ENCODE measurements around the gene WWC1.

The WWC1 gene

DNA sequence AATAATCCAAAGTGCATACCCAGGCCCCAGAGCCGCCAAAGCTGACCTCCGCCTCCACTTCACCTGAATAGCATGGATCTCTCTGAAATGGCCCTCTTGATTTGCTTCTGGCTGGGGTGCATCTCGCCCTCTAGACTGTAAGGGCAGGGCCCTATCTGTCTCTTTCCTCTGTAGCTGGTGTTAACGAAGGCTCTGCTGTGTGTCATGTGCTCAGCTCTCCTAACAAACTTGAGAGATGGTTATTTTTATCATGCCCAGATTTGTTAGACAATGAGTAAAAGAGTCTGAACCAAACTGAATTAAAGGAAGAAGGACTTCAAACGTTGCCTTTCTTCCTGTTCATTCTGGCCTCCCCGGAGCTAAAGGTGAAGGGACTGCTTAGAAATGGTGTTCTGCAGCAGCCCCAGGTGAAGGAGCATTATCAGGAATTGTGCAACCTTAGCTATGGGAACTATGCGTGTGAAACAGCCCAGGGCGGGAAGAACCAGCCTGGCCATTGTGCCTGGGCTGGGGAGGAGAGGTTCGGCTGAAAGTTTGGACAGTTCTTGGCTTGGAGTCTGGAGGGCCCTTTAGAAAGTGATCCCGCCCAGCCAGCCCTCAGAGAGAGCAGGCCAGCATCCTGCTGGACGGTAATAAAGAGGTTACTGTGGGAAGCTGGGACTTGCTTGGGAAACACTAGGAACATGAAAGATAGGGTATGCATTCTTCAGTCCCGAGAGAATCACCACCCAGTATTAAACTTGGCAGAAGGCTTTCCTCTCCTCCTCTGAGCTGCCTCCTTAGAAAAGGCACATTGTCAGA, 73.5 kb downstream of the WWC1 start:
- DNase-seq (ENCODE audit: low spot score) = no peak

- no peak for DNase-seq (ENCODE audit: low spot score)
Measured at GRCh38 chr5:168365581-168366081, 74.2 kb downstream of the WWC1 start.

DNA sequence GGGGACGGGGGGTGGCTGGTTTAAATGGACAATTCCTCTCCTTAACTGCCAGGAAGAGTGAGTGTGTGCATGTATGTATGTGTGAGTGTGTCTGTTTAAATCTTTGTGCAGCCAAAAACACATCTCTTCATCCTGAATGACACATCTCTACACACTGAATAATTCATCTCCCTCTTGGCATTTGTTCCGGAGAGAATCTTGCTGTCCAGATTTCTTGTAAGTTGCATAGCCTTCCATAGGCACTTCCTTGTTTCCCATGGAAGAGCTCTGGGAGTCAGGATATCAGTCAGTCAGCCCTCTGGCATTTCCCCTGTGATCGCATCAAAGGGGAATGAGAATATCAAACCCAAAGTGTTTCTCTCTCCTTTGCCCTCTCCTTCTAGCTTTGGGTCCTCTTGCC, 74.7 kb downstream of the WWC1 start:
- no peak for DNase-seq (ENCODE audit: low spot score)

DNA sequence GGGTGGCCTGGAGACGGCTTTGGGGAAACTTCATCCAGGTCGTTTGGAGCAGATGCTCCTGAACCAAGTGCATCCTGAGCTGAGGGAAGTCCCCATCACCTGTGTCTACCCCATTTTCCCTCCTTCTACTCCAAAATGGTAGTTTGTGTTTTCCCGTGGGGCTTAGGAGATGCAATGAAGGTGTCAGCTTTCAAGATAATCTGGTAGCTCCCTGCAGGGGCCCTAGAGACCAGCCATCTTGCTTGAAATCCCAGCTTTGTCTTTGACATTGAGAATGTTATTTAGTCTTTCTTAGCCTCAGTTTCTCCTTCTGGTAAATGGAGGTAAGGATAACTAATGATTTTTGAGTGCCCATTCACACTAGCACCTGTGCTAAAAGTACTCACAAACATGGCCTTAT, 77.4 kb downstream of the WWC1 start:
- no peak for DNase-seq (ENCODE audit: low spot score)

DNA sequence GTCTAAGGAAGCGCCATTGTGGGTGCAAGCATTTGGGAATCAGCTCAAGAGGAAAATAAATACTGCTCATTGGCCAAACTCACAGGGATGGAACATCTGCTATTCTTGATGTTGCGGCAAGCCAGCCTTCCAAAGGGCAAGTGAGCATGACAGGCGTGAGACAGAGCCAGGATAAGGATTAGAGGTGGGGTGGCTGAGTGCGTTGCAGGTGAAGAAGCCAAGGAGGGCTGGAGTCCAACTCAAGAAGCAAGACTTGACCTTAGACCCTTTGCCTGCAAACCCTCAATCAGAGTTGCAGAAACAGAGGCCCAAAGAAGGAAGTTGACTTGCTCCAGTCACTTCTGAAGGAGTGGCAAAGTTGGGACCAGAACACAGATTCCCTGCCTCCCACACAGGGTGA, 79.4 kb downstream of the WWC1 start:
- no peak for DNase-seq (ENCODE audit: low spot score)

GRCh38 chr5:168372356-168372946, 81.0 kb downstream of the WWC1 start:
- DNase-seq (ENCODE audit: low spot score) = no peak

- DNase-seq (ENCODE audit: low spot score) = no peak
Measured at GRCh38 chr5:168374532-168374931, 83.1 kb downstream of the WWC1 start.

GRCh38 chr5:168375214-168375613, 83.8 kb downstream of the WWC1 start:
- DNase-seq (ENCODE audit: low spot score) = no peak

- DNase-seq (ENCODE audit: low spot score) = no peak
Measured at GRCh38 chr5:168377525-168377924, 86.1 kb downstream of the WWC1 start.

DNA sequence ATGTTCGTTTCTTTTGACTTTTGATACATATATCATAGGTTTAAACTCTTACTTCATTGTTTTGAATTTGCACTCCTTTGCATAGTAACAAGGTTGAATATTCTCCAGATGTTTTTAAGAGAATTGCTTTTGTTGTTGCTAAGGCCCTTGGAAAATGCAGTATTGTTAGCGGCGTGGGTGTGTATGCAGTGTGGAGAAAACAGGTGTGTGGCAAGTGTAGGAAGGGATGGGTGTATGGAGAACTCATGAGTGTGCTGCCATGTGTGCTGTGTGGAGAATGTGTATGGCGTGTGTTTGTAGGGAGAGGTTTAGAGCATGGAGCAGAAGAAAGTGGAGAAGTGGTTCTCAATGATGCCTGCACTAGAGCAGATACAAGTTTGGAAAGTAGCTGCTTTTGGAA, 87.3 kb downstream of the WWC1 start:
- DNase-seq (ENCODE audit: low spot score) = no peak

- no peak for DNase-seq (ENCODE audit: low spot score)
Measured at GRCh38 chr5:168382421-168382820, 91.0 kb downstream of the WWC1 start.

DNA sequence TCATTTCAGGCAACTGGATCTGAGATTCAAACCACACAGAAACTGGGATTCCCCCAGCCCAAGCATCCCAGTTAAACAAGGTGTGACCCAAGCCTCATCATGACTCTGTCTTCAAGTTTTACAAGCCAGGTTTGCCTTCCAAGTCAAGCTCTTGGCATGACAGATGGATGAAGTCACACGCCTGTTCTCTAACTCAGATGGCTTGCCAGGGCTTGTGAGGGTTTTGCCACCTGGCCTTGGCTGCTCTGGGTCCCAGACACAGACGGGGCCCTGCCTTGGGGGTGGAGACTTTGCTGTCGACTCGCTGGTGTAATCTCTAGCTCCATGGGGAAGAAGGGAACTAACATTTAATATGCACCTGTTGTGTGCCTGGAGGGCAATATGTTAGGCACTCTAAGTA, 99.0 kb downstream of the WWC1 start:
- DNase-seq (ENCODE audit: low spot score) = no peak

DNA sequence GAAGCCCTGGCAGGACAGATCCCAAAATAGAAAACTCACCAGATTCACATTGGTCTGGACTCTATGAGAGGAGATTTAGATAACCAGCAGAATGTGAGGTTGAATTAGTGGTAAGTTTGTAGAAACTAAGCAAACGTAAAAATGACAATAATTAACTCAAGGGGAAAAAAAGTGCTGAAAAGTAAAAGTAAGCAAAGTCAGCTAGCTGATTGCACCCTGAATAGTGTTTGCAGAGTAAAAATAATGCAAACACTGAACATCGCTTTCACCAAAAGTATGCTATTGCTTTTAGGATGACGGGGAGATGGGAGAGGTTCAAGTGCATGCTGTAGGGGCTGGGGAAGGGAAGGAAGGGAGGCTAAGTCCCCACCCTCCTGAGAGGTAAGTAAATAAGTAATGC, 102.3 kb downstream of the WWC1 start:
- DNase-seq (ENCODE audit: low spot score) = no peak

GRCh38 chr5:168400429-168401220, 109.2 kb downstream of the WWC1 start:
- DNase-seq (ENCODE audit: low spot score) = no peak

DNA sequence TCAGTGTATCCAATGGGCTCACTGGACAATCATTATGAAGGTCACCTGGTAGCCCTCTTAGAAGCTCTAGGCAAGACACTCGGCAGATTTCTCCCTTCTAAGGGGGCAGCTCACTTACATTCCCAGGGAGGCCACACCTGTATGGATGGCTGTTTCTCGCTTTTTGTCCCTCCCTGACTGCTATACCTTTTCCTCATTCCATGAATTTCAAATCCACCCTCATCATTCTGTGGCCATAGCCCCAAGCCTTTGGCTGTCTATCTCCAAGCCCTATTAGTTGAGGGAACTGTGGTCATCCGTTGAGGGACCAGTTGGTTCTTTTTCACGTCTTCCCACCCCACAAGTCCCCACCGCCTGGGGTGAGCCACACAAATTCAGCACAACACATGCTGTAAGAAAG, 109.8 kb downstream of the WWC1 start:
- no peak for DNase-seq (ENCODE audit: low spot score)

DNA sequence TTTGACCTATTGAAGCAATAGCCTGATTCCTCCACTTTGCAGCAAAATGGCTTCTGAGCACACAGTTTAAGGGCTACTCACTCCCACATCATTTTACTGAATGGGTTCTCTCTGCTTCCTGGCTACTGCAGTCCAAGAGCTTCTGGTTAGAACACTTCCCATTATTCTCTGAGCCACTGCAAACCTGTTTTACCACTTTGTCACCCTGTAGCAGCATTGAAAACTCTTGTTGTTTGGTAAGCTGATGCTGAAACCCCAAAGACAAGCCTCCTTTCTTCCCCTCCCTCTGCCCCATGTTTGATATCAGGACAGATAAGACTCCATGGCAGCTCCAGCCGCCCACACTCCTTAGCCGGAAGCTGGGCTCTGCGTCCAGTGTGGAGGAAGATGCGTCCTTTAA, 110.4 kb downstream of the WWC1 start:
- DNase-seq (ENCODE audit: low spot score) = no peak

- peak; percentile 34 for DNase-seq (ENCODE audit: low spot score)
Measured at GRCh38 chr5:168404365-168404764, 112.9 kb downstream of the WWC1 start.

DNA sequence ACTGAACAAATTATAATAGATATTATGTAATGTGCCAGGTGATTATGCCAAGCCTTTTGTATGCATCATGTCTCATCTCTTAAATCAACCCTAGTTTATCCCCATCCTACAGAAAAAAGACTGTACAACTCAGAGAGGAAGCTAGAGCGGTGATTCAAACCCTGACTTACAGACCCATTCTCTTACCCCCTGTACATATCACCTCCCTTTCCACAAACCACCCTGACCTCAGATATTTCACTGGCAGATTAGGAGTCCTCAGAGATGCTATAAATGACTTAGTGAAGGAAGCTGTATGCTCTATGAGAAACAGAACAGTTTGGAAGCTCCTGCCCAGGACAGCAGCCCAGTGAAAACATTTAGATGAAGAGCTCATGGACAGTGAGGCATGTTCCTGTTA, 115.8 kb downstream of the WWC1 start:
- DNase-seq (ENCODE audit: low spot score) = no peak

DNA sequence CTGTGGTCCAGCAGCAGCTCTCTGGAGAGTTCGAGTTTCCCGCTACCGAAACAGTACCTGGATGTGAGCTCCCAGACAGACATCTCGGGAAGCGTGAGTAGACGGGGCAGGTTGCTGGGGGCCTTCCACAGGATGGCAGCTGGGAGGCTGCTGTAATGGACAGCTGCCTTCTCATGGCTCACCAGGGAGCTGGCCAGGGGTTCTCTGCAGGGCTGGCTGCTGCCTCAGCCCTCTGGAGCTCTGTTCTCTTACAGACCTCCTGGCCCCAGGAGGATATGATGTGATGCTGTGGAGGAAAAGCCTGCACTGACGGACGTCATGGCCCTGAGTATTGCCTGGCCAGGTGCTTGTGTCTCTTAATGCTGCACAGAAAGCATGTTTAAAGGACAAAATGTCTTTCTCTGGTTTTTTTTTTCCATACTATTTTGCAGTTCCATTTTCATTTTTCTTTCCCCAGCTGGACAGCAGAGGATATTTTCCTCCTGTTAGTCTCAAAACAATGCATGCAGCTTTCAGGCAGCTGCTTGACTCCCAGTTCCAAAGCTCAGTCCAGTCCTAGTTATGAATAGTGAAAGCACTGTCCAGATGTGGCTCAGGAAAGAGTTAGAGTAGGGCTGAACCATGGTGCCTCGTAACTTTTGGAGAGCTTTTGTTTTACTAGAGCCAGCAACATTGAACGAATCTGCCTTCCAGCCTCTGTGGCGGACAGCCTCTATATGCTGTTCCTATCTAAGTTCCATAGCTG, 117.3 kb downstream of the WWC1 start:
- no peak for DNase-seq (ENCODE audit: low spot score)

- no peak for DNase-seq (ENCODE audit: low spot score)
Measured at GRCh38 chr5:168409591-168410458, 118.4 kb downstream of the WWC1 start.

DNA sequence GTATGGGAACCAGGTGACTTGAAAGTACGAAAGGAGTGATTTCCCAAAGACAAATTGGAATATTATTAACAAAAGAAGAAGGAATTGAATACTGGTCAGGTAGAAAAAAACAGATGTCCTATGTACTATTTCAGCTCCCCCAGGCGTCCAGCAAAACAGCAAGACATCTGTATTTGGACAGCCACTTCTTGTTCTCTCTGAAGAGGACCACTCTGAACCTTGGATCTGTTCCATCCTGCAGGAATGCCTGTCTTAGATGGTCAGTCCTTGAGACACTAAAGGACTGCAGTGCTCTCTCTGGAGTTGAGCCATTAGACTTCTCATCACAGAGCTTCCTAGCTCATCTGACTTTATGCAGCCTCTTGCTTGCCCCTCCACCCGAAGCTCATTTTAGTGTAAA, 120.4 kb downstream of the WWC1 start:
- no peak for DNase-seq (ENCODE audit: low spot score)
